GM04504 (cell line): ENCODE data around the gene NLRC4.
"Not testable (repeated sequence)": the region's sequence is repeated elsewhere in the genome, so short reads cannot be mapped to it uniquely, and the experiment has no call there.

Source experiments
- DNase-seq: peaks from one replicate; pipeline ENCODE4 v3.0.0-alpha.2; 2012; ENCODE audit warnings: low read depth

NLRC4 gene, protein sequence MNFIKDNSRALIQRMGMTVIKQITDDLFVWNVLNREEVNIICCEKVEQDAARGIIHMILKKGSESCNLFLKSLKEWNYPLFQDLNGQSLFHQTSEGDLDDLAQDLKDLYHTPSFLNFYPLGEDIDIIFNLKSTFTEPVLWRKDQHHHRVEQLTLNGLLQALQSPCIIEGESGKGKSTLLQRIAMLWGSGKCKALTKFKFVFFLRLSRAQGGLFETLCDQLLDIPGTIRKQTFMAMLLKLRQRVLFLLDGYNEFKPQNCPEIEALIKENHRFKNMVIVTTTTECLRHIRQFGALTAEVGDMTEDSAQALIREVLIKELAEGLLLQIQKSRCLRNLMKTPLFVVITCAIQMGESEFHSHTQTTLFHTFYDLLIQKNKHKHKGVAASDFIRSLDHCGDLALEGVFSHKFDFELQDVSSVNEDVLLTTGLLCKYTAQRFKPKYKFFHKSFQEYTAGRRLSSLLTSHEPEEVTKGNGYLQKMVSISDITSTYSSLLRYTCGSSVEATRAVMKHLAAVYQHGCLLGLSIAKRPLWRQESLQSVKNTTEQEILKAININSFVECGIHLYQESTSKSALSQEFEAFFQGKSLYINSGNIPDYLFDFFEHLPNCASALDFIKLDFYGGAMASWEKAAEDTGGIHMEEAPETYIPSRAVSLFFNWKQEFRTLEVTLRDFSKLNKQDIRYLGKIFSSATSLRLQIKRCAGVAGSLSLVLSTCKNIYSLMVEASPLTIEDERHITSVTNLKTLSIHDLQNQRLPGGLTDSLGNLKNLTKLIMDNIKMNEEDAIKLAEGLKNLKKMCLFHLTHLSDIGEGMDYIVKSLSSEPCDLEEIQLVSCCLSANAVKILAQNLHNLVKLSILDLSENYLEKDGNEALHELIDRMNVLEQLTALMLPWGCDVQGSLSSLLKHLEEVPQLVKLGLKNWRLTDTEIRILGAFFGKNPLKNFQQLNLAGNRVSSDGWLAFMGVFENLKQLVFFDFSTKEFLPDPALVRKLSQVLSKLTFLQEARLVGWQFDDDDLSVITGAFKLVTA

DNA sequence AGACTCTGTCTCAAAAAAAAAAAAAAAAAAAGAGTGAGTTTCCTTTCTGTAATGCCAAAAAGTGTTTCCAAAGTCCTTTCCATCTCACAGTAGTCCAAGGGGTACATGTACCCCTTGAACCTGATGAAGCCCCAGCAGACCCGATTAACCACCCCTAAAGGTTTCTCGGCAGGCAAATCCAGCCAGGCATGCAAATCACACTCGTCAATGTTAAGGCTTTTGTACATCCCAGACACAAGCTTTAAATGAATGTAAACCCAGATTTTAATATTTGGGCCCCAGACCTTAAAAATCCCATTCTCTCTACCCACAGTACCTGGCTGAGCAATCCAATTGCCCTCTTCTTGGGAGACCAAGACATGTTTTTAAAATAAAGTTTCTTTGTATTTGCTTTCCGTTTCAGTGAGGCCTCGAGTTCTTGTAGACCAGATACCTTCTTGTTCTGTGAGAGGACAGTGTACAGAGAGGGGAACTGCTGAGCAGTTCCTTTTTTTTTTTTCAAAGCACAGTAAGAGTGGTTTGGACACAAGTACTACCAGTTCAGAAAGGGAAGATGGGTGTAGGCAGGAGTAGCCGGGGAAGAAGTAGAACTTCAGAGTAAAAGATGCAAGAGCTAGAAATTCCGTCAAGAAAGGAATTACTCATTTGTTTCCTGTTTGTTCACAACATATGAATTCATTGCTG lies at the start of gene NLRC4:
Gene NLRC4, minus strand, starts transcription at position 465 of the 684 bp plus-strand sequence. CDS start 8,111 bp downstream, outside the sequence.
- no peak for DNase-seq

DNA sequence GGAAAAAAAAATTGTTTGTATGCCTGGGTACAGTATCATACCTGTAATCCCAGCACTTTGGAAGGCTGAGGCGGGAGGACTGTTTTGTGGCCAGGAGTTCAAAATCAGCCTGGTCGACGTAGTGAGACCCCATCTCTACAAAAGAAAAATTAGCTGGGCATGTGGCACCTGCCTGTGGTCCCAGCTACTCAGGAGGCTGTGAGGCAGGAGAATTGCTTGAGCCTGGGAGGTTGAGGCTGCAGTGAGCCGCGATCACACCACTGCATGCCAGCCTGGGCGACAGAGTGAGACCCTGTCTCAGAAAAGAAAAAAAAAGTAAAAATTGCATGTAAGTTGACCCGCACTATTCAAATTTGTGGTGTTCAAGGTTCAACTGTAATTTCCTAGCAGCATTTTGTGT lies 45.9 kb upstream of the NLRC4 start:
- no peak for DNase-seq

DNA sequence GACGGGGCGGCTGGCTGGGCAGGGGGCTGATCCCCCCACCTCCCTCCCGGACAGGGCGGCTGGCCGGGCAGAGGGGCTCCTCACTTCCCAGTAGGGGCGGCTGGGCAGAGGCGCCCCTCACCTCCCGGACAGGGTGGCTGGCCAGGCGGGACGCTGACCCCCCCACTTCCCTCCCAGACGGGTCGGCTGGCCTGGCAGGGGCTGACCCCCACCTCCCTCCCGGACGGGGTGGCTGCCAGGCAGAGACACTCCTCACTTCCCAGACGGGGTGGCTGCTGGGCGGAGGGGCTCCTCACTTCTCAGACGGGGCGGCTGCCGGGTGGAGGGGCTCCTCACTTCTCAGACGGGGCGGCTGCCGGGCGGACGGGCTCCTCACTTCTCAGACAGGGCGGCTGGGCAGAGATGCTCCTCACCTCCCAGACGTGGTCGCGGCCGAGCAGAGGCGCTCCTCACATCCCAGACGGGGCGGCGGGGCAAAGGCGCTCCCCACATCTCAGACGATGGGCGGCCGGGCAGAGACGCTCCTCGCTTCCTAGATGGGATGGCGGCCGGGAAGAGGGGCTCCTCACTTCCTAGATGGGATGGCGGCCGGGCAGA lies 29.4 kb upstream of the NLRC4 start:
- DNase-seq, result not testable (repeated sequence)

DNA sequence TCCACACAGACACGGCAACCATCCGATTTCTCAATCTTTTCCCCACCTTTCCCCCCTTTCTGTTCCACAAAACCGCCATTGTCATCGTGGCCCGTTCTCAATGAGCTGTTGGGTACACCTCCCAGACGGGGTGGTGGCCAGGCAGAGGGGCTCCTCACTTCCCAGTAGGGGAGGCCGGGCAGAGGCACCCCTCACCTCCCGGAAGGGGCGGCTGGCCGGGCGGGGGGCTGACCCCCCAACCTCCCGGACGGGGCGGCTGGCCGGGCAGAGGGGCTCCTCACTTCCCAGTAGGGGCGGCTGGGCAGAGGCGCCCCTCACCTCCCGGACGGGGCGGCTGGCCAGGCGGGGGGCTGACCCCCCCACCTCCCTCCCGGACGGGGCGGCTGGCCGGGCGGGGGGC lies 28.8 kb upstream of the NLRC4 start:
- not testable (repeated sequence) for DNase-seq

DNA sequence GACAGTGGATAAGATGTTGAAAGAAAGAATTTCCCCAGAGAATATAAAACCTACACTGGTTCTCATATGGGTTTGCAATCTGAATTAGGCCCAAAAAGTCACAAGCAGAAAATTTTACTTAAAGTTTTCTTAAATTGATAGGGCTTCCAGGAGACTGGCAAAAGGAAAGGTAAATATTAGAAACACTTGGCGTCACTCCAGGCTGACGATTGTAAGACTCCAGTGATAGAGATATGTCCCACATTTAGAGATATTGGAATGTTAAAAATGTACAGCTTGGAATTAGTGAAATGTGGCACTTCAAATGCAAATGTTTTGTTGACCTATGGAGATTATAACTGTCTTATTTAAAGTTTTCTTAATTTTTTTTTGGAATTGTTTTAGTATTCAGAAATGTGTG lies 27.1 kb upstream of the NLRC4 start:
- no peak for DNase-seq

DNA sequence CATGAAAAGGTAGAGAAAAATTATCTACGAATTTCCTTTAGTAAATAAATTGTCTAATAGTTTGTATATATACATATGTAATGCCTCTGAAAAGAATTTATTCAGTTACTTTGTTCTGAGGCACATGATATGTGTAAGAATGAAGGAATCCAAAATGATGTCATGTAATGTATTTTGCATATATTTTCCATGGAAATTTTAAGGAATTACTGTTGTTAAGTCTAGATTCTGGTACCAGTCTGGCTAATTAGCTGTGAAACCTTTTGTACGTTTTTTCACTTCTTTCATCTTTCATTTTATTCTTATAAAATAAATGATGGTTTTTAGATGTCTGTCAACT lies 25.3 kb upstream of the NLRC4 start:
- no peak for DNase-seq

DNA sequence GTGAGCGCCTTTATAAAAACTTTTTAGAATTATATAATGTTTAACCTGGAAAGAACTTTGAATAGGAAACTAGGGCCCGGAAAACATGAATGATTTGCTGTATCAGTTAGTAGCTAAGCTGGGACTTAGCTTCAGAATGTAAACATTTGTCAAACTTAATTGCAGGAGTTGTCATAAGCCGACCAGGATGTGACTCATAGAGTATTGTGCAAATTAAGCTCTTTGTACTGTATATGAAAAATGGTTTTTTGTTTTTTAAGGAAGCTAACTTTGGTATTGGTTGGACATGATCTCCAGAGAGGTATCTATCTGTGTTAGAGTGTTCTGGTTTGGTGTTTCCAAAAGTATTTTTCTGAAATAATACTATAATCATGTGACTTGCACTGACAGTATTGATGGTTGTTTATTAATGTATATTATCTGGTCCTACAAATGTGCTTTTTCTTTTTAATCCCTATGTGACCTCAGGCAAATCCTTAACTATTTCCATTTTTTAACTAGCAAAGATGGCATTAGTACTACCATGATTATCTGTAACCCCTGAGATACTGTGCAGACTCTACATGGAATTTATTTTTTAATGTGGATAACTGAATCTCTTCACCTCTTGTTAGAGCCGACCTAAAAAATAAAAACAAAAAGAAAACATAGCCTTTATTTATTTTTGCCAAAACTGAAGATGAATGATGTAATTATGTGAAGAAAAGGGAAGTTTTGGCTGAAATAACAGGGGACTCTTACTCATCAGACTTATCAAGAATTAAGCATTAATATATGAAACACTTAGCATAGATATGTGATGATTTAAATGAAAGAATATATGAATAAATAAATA lies 24.7 kb upstream of the NLRC4 start:
- peak; percentile 34 for DNase-seq

DNA sequence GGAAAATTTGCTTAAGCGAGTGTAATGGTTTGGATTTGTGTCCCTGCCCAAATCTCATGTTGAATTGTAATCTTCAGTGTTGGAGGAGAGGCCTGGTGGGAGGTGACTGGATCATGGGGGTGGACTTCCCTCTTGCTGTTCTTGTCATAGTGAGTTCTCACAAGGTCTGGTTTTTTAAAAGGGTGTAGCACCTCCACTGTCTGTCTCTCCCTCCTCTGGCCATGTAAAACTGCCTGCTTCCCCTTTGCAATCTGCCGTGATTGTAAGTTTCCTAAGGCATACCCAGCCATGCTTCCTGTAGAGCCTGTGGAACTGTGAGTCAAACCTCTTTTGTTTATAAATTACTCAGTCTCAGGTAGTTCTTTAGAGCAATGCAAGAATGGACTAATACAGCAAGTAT lies 19.6 kb upstream of the NLRC4 start:
- DNase-seq, result no peak

DNA sequence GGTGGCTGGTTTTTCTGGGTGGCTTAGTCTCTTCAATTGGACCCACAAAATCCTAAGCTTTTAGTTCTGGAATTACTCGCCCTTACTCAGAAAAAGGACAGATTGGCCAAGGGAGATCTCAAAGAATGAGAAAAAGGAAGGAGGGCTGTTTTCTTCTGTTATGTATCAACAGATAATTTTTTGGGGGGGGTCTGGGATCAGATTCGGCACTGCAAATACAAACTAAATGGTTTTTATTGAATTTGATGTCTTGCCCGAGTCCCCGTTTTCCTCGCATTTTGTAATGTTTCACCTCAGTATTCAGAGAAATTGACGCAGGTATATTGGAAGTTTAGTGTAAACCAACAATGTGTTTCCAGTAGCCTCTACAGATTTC lies 13.8 kb upstream of the NLRC4 start:
- no peak for DNase-seq

DNA sequence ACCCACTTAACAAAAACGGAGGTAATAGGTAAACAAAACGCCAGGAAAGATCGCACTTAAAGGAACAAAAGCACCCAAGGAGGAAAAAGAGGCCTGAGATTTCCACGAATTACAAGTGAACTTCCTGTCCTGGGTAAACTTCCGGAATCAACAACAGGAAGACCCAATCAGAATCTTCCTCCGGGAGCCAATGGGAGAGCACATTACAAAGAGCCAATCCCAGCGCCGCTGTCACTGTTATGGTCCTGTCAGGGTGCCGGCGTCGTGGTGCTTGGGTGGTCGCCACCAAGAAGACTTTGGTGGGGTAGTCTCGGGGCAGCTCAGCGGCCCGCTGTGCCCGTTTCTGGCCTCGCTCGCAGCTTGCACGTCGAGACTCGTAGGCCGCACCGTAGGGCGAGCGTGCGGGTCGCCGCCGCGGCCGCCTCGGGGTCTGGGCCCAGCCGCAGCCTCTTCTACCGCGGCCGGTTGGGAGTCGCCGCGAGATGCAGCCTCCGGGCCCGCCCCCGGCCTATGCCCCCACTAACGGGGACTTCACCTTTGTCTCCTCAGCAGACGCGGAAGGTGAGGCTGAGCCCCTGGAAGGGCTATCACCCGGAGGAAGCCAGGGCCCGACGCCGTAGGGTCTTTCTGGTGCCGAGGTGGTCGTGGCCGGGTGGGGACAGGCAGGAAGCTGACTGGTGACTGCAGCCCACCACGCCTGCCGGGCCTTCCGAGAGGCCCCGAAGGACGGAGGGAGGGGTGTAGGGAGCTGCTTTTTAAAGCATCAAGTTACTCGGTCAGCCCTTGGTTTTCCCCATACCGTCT lies 13.2 kb upstream of the NLRC4 start, which contains the start of gene YIPF4:
Gene YIPF4, plus strand, starts transcription at position 231 of the 804 bp plus-strand sequence. Its CDS starts 252 bp downstream, at position 483.
- peak; percentile 84 for DNase-seq

DNA sequence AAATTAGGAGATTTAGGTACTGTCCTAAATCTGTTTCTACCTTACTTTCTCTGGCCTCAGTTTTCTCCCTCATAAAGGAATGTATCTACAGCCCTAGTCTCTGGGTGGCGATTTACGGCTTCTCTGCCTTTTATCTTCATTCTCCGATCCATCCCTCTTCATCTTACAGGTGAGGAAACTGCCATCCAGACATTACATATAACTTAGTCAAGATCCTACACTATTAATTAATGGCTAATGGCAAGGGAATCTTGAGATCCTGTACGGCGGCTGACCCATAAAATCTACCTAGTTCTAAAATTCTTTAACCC lies 12.6 kb upstream of the NLRC4 start:
- no peak for DNase-seq

DNA sequence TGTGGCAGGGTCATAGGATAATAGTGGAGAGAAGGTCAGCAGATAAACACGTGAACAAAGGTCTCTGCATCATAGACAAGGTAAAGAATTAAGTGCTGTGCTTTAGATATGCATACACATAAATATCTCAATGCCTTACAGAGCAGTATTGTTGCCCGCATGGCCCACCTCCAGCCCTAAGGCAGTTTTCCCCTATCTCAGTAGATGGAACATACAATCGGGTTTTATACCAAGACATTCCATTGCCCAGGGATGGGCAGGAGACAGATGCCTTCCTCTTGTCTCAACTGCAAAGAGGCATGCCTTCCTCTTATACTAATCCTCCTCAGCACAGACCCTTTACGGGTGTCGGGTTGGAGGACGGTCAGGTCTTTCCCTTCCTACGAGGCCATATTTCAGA lies 11.1 kb upstream of the NLRC4 start:
- DNase-seq, result not testable (repeated sequence)

DNA sequence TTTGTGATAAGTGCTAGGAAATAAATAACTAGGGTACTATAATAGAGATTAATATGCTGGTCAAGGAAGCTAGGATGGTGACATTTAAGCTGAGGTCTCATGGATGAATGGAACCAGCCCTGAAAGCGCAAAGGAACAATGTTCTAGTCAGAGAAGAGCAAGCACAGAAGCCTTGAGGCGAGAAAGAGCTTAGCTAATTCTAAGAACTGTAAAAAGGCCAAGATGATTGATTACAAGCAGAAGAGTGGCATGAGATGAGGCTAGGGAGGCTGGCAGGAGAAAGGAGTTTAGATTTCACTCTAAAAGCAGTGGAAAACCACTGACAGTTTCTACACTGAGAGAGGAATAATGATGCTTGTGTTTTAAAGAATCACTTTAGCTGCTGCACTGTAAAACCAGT lies 9.6 kb upstream of the NLRC4 start:
- no peak for DNase-seq

DNA sequence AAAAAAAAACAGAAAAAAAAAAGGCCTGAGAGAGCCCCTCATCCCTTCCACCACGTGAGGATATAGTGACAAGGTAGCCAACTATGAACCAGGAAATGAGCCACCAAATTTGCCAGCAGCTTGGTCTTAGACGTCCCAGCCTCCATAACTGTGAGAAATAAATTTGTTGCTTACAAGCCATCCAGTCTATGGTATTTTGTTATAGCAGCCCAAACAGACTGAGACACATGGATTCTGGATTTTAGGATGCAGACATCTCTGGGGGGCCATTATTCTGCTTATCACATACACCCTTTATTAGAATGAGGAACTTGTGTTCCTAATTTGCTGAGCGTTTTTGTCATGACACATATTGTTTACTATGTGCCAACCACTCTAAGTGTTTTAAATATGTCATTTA lies 7.6 kb upstream of the NLRC4 start:
- no peak for DNase-seq

DNA sequence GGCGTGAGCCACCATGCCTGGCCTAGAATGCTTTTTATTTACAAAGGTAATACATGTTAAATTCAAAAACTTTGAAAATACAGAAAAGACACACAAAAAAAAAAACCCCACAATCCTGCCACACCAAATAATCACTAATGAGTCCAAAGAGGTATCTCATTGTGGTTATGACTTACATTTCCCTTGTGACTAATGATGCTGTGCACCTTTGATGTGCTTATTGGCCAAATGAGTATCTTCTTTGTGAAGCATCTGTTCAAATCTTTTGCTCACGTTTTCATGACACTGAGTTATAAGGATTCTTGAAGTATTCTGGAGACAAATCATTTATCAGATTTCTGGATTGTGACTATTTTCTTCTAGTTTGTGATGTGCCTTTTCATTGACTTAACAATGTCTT lies 6.4 kb upstream of the NLRC4 start:
- DNase-seq, result no peak

DNA sequence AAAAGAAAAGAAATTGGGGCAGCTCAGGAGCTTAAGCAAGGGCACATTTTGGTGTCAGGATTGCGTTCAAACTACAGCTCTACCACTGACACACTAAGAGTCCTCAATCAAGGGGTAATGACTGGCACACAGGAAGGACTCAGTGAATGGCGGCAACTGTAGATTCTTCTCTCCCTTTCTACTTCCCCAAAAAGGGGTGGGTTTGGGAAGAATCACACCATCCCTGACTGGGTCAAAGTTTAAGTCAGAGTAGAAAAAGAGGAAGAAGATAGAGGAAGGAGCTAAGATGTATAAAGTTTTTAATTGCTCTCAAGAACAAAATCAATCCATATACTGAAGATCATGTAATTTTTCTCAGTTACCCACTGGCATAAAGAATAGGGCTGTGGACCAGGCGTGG lies 2.6 kb downstream of the NLRC4 start:
- DNase-seq, result no peak

DNA sequence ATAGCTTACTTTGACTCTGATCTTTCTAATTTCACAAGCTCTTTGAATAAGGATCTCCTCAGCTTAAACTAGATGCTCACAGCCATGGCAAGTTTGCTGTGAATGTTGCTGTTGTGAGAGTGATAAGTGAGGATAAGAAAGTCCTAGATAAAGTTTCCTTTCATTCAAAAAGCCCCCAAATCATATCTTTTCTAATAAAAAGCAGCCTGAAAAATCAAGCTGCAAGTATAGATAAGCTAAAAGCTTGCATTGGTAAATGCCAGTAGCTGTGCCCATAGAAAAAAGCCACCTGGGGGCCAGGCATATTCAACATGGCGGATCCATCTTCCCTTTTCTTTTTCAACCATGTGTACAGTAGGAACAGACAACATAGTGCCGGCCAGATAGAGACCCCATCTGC lies 4.3 kb downstream of the NLRC4 start:
- DNase-seq, result no peak

DNA sequence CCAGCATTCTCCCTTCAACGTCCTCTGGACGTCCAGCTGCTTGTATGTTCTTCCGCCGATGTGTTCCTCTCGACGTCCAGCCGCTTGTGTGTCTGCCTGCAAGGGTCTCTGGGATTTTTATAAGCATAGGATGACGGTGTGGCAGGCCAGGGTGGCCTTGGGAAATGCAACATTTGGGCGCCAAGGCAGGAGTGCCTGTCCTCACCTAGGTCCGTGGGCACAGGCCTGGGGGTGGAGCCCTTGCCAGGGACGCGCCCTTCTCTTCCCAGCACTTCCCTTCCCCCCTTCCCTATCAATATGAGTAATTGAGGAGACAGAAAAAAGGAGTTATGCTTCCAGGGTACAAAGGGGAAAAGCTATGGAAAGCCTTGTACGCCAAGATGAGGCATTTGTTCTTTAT lies 6.4 kb downstream of the NLRC4 start:
- DNase-seq, result no peak

DNA sequence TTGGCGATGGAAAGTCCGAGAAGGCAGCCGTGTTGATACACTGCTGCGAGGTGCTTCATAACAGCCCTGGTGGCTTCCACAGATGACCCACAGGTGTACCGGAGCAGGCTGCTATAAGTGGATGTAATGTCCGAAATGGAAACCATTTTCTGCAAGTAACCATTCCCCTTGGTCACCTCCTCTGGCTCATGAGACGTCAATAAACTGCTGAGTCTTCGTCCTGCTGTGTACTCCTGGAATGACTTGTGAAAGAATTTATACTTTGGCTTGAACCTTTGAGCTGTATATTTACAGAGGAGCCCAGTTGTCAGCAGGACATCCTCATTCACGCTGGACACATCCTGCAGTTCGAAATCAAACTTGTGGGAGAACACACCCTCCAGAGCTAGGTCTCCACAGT lies 14.4 kb downstream of the NLRC4 start:
- DNase-seq, result no peak

DNA sequence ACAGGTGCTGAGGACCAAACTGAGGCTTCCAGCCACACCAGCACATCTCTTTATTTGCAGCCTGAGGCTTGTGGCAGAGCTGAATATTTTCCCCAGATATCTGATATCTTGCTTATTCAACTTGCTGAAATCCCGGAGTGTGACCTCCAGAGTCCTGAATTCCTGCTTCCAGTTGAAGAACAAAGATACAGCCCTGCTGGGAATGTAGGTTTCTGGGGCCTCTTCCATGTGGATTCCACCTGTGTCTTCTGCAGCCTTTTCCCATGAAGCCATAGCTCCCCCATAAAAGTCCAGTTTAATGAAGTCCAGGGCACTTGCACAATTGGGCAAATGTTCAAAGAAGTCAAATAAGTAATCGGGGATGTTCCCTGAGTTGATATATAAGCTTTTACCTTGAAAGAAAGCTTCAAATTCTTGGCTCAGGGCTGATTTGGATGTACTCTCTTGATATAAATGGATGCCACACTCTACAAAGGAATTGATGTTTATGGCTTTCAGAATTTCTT lies 14.9 kb downstream of the NLRC4 start:
- DNase-seq, result peak; percentile 3
